B cell (primary cell): ENCODE data around the gene KCNE3.

Source experiments
- EZH2 ChIP-seq: IDR thresholded peaks from 2 replicates; pipeline ENCODE4 v1.6.1; 2012; ENCODE audit warnings: borderline replicate concordance, low read depth, mild to moderate bottlenecking, moderate library complexity, low read length; ENCODE audit not compliant: insufficient read depth, poor library complexity, severe bottlenecking
- TF ChIP-seq, protein P1 (sequence below): fragments of 200-600 bp; IDR thresholded peaks from one replicate; pipeline ENCODE4 v1.8.0; 2022; ENCODE audit warnings: antibody characterized with exemption, mild to moderate bottlenecking

DNA sequence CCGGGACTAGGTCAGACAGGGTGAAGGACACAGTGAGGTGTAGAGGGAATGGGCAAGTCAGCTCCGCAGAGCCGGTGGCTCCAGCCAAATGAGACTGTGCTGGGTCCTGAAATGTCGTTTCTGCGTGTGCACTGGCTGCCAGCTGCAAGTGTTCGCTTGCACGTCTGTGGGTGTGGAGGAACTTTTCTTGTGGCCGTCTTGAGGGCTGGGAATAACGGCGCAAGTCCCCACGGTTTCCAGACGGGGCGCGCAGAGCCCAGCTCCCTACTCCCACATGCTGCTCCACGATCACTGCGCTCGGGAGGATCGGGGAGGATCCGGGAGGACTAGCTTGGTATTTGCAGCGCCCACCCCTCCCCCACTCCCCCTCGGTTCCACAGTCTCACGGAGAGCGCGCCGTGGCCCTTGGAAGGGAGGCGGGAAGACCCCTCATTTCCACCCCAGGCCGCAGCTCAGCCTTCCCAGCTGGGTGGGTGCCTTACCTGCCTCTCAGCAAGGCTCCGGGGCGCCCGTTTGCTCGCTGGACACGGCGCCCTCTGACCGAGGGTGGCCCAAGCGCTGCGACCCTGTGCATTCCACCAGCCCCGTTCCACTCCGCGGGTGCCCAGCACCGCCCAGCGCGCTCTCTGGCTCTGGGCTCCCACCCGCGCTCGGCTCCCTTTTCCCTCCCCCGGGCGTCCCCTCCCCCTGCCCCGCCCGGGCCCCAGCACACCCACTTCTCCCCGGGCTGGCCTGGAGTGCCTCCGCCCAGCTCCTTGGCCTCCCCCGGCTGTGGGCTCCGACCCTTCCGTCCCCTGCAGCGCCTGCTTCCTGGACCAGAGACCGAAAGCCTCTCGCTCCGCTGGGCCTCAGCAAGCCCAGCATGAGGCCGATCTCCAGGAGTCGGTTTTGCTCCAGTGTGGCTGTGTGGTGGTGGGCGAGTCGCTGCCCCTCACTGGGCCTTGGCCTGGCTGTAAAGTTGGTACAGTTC lies at the start of gene KCNE3:
- TF ChIP-seq, protein P1, sequence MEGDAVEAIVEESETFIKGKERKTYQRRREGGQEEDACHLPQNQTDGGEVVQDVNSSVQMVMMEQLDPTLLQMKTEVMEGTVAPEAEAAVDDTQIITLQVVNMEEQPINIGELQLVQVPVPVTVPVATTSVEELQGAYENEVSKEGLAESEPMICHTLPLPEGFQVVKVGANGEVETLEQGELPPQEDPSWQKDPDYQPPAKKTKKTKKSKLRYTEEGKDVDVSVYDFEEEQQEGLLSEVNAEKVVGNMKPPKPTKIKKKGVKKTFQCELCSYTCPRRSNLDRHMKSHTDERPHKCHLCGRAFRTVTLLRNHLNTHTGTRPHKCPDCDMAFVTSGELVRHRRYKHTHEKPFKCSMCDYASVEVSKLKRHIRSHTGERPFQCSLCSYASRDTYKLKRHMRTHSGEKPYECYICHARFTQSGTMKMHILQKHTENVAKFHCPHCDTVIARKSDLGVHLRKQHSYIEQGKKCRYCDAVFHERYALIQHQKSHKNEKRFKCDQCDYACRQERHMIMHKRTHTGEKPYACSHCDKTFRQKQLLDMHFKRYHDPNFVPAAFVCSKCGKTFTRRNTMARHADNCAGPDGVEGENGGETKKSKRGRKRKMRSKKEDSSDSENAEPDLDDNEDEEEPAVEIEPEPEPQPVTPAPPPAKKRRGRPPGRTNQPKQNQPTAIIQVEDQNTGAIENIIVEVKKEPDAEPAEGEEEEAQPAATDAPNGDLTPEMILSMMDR = no peak
- no peak for TF ChIP-seq EZH2
